Measurements from ENCODE around the gene CHD5.
A peak's percentile ranks its signal among the peaks of the same experiment; 100 is the strongest.

The CHD5 gene

DNA sequence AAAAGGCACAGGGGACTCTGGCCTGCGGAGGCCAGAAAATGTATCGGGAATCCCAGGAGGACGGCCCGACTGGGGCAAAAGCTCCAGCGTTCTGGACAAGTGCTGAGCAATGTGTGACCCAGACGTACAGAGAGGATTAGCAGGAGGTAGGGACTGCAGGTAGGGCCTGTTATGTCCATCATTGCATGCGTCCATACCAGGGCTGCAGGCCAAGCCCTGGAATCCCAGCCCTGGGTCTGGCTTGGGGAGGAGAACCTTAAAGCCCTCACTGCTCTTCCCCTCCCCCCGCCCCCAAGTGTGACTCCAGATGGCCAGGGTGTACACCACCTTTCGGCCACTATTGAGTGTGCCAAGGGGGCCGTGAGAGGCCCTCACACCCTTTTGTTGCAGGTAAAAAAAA lies 27.8 kb upstream of the CHD5 start:
- H2AFZ ChIP-seq: no peak overlapping the region
- no peaks in the 10 kb centered on the region for H3K36me3 ChIP-seq (ENCODE audit: control insufficient read depth, insufficient read depth, low read length)
- H3K4me3 ChIP-seq (ENCODE audit: low read depth, low read length): no peak overlapping the region
- no peak overlapping the region for H3K9ac ChIP-seq
- peaks cover 3% of the 10 kb centered on the region for H3K4me1 ChIP-seq
- no peak overlapping the region for H3K4me2 ChIP-seq (ENCODE audit: low read length)
- no peaks in the 10 kb centered on the region for H3K27me3 ChIP-seq (ENCODE audit: control insufficient read depth, insufficient read depth, low read length)
- no peaks in the 10 kb centered on the region for H3K79me2 ChIP-seq
- H3K27ac ChIP-seq: no peak overlapping the region
- TF ChIP-seq, protein P1, sequence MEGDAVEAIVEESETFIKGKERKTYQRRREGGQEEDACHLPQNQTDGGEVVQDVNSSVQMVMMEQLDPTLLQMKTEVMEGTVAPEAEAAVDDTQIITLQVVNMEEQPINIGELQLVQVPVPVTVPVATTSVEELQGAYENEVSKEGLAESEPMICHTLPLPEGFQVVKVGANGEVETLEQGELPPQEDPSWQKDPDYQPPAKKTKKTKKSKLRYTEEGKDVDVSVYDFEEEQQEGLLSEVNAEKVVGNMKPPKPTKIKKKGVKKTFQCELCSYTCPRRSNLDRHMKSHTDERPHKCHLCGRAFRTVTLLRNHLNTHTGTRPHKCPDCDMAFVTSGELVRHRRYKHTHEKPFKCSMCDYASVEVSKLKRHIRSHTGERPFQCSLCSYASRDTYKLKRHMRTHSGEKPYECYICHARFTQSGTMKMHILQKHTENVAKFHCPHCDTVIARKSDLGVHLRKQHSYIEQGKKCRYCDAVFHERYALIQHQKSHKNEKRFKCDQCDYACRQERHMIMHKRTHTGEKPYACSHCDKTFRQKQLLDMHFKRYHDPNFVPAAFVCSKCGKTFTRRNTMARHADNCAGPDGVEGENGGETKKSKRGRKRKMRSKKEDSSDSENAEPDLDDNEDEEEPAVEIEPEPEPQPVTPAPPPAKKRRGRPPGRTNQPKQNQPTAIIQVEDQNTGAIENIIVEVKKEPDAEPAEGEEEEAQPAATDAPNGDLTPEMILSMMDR (IDR thresholded peaks at IDR 0.05): no peak
- H3K9me3 ChIP-seq (ENCODE audit: control insufficient read depth, low read length): no peaks in the 10 kb centered on the region

DNA sequence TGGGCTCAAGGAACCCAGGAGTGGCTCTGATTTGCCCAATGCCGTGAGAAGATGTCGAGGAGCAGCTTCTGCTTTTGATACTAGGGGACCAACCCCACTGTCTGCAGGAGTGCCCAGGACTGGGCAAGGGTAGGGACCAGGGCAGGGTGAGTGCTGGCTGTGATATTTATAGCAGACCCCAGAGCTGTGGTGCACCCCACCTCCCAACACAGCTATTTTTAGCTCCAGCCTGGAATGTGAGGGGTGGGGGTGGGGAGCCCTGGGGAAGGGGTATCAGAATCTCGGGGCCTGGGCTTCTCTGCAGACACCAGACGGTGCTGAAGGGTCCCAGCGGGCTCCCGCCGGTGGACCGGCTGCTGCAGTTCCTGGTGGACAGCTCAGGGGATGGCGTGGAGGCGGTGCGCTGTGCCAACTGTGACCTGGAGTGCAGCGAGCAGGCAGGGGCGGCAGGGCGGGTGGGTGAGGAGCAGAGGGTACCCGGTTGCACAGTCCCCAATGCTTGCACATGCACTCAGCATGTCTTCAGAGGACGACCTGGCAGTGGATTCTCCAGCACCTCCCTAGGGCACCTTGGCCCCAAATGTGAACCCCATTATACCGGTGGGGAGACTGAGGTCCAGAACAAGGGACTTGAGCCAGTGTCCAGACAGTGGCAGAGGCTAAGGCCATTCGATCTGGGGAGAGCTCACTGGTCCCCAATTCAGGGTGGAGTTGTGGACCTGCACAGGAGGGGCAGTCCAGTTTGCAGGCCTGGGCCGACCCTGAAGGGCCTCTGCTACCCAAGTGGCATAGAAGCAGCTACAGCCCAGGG lies 27.2 kb upstream of the CHD5 start:
- Histone ChIP-seq H2AFZ (no peak overlapping the region), H3K27me3 (ENCODE audit: control insufficient read depth, insufficient read depth, low read length) (no peaks in the 10 kb centered on the region), H3K9me3 (ENCODE audit: control insufficient read depth, low read length) (no peaks in the 10 kb centered on the region), H3K79me2 (no peaks in the 10 kb centered on the region), H3K27ac (no peak overlapping the region), H3K4me2 (ENCODE audit: low read length) (peak overlapping the region; percentile 93), H3K9ac (no peak overlapping the region), H3K4me1 (peaks cover 3% of the 10 kb centered on the region), H3K4me3 (ENCODE audit: low read depth, low read length) (peak overlapping the region; percentile 61), H3K36me3 (ENCODE audit: control insufficient read depth, insufficient read depth, low read length) (no peaks in the 10 kb centered on the region)
- TF ChIP-seq, protein P1 (IDR thresholded peaks at IDR 0.05): no peak

DNA sequence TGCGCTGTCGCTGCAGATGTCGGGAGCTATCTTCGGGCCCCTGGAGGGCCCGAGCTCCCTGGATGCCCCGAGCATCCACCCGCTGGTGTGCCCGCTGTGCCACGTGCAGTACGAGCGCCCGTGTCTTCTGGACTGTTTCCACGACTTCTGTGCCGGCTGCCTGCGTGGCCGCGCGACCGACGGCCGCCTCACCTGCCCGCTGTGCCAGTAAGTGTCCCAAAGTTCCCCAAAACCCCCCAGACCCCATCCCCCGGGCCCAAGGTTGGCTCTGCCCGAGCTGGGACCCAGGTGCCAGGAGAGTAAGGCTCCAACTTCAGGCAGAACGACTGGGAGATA lies 26.4 kb upstream of the CHD5 start:
- no peaks in the 10 kb centered on the region for H3K9me3 ChIP-seq (ENCODE audit: control insufficient read depth, low read length)
- H3K9ac ChIP-seq: peak overlapping the region; percentile 5
- peak overlapping the region; percentile 61 for H3K4me3 ChIP-seq (ENCODE audit: low read depth, low read length)
- H3K79me2 ChIP-seq: no peaks in the 10 kb centered on the region
- H3K4me1 ChIP-seq: peaks cover 3% of the 10 kb centered on the region
- TF ChIP-seq, protein P1 (IDR thresholded peaks at IDR 0.05): no peak
- no peaks in the 10 kb centered on the region for H3K27me3 ChIP-seq (ENCODE audit: control insufficient read depth, insufficient read depth, low read length)
- peak overlapping the region; percentile 93 for H3K4me2 ChIP-seq (ENCODE audit: low read length)
- H3K36me3 ChIP-seq (ENCODE audit: control insufficient read depth, insufficient read depth, low read length): no peaks in the 10 kb centered on the region
- peak overlapping the region; percentile 84 for H3K27ac ChIP-seq
- peak overlapping the region; percentile 89 for H2AFZ ChIP-seq

DNA sequence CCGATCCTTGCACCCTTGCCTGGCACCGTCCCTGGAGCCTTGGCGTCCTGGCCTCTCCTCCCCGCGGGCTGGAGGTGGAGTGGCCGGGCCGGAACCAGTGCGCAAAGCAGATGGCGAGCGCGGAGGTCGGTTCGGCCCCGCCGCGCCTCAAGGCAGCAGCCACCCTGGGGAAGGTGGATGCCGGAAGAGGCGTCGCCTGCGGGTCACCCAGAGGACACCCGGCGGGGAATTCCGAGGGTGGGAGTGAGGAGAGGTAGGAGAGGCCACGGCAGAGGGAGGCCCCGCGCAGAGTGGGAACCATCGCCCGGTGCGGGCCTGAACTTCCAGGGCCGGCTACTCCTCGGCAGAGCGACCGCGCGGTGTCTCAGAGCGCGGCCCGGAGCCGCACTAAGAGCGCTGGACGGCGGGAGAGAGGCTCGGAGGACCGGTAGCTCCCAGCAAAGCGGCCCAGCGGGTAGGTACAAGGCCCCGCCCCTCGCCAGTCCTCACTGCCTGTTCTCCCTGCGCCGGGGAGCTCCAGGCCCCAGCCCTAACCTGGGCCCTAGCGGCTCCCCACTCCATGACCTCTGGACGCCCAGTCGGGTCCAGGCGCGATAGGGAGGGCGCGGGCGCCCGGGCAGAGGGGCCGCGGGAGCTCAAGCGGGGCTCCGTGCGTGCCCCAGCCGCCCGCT lies 25.9 kb upstream of the CHD5 start, which contains the start of gene RNF207:
Gene RNF207 (plus strand): TSS at position 271 of the 671 bp plus-strand sequence. CDS start 417 bp downstream, outside the sequence.
- H3K79me2 ChIP-seq: no peaks in the 10 kb centered on the region
- TF ChIP-seq, protein P1 (IDR thresholded peaks at IDR 0.05): no peak
- H3K36me3 ChIP-seq (ENCODE audit: control insufficient read depth, insufficient read depth, low read length): no peaks in the 10 kb centered on the region
- peak within 1 kb of the TSS; percentile 84 for H3K27ac ChIP-seq
- peak within 1 kb of the TSS; percentile 61 for H3K4me3 ChIP-seq (ENCODE audit: low read depth, low read length)
- peak within 1 kb of the TSS; percentile 93 for H3K4me2 ChIP-seq (ENCODE audit: low read length)
- peak within 1 kb of the TSS; percentile 5 for H3K9ac ChIP-seq
- no peaks in the 10 kb centered on the region for H3K9me3 ChIP-seq (ENCODE audit: control insufficient read depth, low read length)
- peaks cover 3% of the 10 kb centered on the region for H3K4me1 ChIP-seq
- H3K27me3 ChIP-seq (ENCODE audit: control insufficient read depth, insufficient read depth, low read length): no peaks in the 10 kb centered on the region
- peak within 1 kb of the TSS; percentile 89 for H2AFZ ChIP-seq

All from parathyroid adenoma (tissue), 2 donors.